Kidney (tissue), 14 donors: Measurements from ENCODE around the gene CCT3. TPM values are rescaled to one million over a fixed set of nuclear protein-coding genes. Genes with fewer than 3 reads are reported as not detected.

Experiments
- DNase-seq, 5 donors: peaks; one replicate each; pipeline ENCODE4 v3.0.0-alpha.2; 2013 to 2020
- FAIRE-seq: peaks from 2 replicates; lab custom pipeline; 2012; peaks lifted over from hg19 to GRCh38; lab: Jason Lieb, UNC
- H3K27ac ChIP-seq, 2 donors: one replicate each; pipeline ENCODE4 v1.7.0; 2013; ENCODE audit warnings: low read depth in 2 of 2, low read length in 2 of 2, inconsistent platforms in 1 of 2
- H3K27me3 ChIP-seq: one replicate; pipeline ENCODE4 v1.7.1; 2013; ENCODE audit warnings: low read length, inconsistent platforms; ENCODE audit not compliant: control insufficient read depth, insufficient read depth
- H3K36me3 ChIP-seq, 3 donors: one replicate each; pipeline versions ENCODE4 v1.7.0 to v1.7.1; 2013; ENCODE audit warnings: low read length in 3 of 3, control low read depth in 1 of 3, inconsistent platforms in 1 of 3; ENCODE audit not compliant: insufficient read depth in 3 of 3, control insufficient read depth in 2 of 3
- H3K4me1 ChIP-seq, 3 donors: one replicate each; pipeline versions ENCODE4 v1.7.0 to v1.7.1; 2013; ENCODE audit warnings: low read length in 3 of 3, inconsistent platforms in 1 of 3, low read depth in 1 of 3; ENCODE audit not compliant: control insufficient read depth in 2 of 3, insufficient read depth in 2 of 3
- H3K4me3 ChIP-seq, 3 donors: one replicate each; pipeline versions ENCODE4 v1.7.0 to v1.8.1; 2013; ENCODE audit warnings: low read length in 3 of 3, control low read depth in 1 of 3, inconsistent platforms in 1 of 3
- H3K9ac ChIP-seq, 3 donors: one replicate each; pipeline versions ENCODE4 v1.7.0 to v1.7.1; 2013; ENCODE audit warnings: low read length in 3 of 3, control low read depth in 1 of 3, inconsistent platforms in 1 of 3
- H3K9me3 ChIP-seq, 3 donors: one replicate each; pipeline versions ENCODE4 v1.7.0 to v1.7.1; 2013; ENCODE audit warnings: low read length in 3 of 3, control low read depth in 1 of 3, inconsistent platforms in 1 of 3; ENCODE audit not compliant: control insufficient read depth in 2 of 3, insufficient read depth in 1 of 3
- CTCF ChIP-seq: IDR thresholded peaks from 3 replicates; pipeline ENCODE4 v1.5.1; 2012; ENCODE audit warnings: mild to moderate bottlenecking, moderate library complexity, borderline replicate concordance; ENCODE audit not compliant: insufficient read depth; ENCODE audit errors: extremely low read depth
- intact Hi-C: fragments of 100-400 bp; cut with DNase I; formaldehyde crosslinking; loops from one replicate; pipeline ENCODE4 v1.11.1; 2022
- polyA plus RNA-seq: library from polyadenylated mRNA; stranded (reverse); fragments of 350-450 nt; fragmentation: Illumina TruSeq; extraction: RNeasy Lipid Tissue Mini Kit (QIAGEN cat#74804); gene quantifications from one replicate; pipeline ENCODE4 v1.2.3, GENCODE V29; 2014; ENCODE audit warnings: low read depth, low replicate concordance; ENCODE audit not compliant: insufficient read depth
- total RNA-seq: library from RNA; stranded (reverse); fragmentation: NEBNext Ultra II Directional; extraction: Animal tissue kit (Norgen Biotek cat#: 25700); gene quantifications from one replicate; pipeline ENCODE4 v1.2.1, GENCODE V29; 2021
- donor health status: control.
- donor health status: control.
- donor health status: control.
- donor health status: control.
- donor health status: control.
- donor health status: DM: yes; HTN: yes; CAD: no.
- donor health status: Normal renal cell carcinoma (clear cell type).

The CCT3 gene
- total and polyA plus RNA-seq, 2 donors from 2014 or later, result 149 to 181 TPM

DNA sequence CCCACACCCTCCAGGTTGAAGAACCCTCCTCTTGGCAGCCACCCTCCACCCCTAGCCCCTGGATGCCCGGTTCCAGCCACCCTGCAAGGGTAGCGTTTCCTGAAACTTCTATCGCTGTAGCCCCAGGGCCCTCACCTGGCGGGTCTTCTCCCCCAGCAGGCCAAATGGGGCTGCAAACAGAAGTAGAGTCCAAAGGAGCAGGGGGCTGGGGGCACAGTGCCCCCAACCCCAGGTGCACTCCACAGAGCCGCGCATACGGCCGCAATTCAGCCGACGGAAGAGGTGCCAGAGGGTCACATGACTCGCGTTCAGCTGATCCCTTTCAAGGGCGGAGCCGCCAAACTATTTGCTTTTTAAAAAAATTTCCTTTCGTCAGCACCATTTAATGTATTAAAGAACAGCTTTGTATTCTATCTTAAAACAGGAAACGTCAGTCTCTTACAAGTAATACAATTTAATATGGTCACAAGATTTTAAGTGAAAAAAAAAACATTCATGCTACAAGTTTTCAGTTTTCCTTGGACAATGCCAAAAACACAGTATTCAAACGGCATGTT lies 42.6 kb downstream of the CCT3 start, which contains the start of gene GLMP:
GLMP (minus strand) TSS at position 289 of the 557 bp plus-strand sequence; CDS start at position 255, 34 bp downstream.
- TF ChIP-seq CTCF, result no peak
- DNase-seq (peak; percentile 45 to 86 (median 68)), FAIRE-seq (peak; percentile 3)
- Histone ChIP-seq H3K4me3 (peak within 1 kb of the TSS; percentile 71 to 93 (median 86)), H3K9me3 (no peaks in the 10 kb centered on the region), H3K27me3 (no peaks in the 10 kb centered on the region), H3K36me3 (peaks cover 0 to 2% (median 0%) of the 10 kb centered on the region in 3 donors), H3K9ac (peak within 1 kb of the TSS; percentile 65 to 92 (median 89)), H3K27ac (peak within 1 kb of the TSS; percentile 41 to 68), H3K4me1 (peaks cover 0 to 20% (median 13%) of the 10 kb centered on the region in 3 donors)
- intact Hi-C loops, result no loop called here

DNA sequence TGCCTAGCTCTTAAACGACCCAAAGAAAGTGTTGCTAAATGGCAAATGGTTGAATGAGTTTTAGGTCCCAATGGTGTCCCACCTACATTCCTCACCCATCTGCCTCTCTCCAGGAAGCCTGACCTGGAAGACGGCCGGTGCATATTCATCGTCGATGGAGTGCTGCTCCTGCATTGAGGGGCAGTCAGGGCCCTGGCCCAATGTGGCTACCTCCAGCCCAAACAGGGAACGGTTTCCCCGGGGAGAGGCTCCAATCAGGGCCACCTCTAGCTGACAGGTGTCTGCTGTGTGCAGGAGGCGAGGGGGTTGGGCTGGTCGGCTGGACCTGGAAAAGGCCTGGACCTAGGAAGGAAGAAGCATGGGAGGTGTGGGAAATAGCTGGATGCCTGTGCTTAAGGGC lies 44.2 kb downstream of the CCT3 start:
- Histone ChIP-seq H3K36me3 (peaks cover 0 to 2% (median under 1%) of the 10 kb centered on the region in 3 donors), H3K9me3 (no peaks in the 10 kb centered on the region), H3K27me3 (no peaks in the 10 kb centered on the region), H3K9ac (no peak overlapping the region), H3K4me1 (peaks cover 0 to 20% (median 13%) of the 10 kb centered on the region in 3 donors), H3K27ac (no peak overlapping the region), H3K4me3 (no peak overlapping the region)
- no peak for DNase-seq
- FAIRE-seq, result no peak
- TF ChIP-seq CTCF, result no peak
- intact Hi-C loops, result no loop called here

DNA sequence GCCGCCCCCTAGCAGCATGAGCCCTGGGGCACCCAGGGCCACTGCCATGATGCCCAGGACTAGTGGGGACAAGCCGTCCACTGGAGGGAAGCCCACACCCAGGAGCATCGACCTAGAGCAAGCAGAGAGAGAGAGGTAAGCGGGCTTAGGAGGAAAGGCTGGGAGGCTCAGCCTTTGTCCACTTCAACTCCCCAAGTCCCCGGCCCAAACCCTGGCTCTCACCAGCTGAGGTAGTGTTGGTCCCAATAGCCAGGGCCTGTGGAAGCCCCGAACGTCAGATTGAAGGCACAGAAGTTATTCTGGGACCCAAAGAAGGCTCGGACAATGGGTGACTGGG lies 45.0 kb downstream of the CCT3 start:
- no peak overlapping the region for H3K9ac ChIP-seq
- peaks cover 0 to 2% (median 2%) of the 10 kb centered on the region in 3 donors for H3K36me3 ChIP-seq
- no peak for DNase-seq
- intact Hi-C loops, result no loop called here
- H3K27me3 ChIP-seq, result no peaks in the 10 kb centered on the region
- TF ChIP-seq CTCF, result no peak
- H3K9me3 ChIP-seq, result no peaks in the 10 kb centered on the region
- peaks cover 0 to 20% (median 13%) of the 10 kb centered on the region in 3 donors for H3K4me1 ChIP-seq
- H3K4me3 ChIP-seq, result no peak overlapping the region
- no peak for FAIRE-seq
- no peak overlapping the region for H3K27ac ChIP-seq
